Measurements from ENCODE around the gene BEX2.

BEX2 gene

GRCh38 chrX:103304705-103305104 lies 6.1 kb downstream of the BEX2 start:
- H3K27ac ChIP-seq = no peak overlapping the region
- TF ChIP-seq CTCF (IDR thresholded peaks at IDR 0.05) = no peak
- TF ChIP-seq ZFX (IDR thresholded peaks at IDR 0.05; ENCODE audit: borderline replicate concordance) = no peak

DNA sequence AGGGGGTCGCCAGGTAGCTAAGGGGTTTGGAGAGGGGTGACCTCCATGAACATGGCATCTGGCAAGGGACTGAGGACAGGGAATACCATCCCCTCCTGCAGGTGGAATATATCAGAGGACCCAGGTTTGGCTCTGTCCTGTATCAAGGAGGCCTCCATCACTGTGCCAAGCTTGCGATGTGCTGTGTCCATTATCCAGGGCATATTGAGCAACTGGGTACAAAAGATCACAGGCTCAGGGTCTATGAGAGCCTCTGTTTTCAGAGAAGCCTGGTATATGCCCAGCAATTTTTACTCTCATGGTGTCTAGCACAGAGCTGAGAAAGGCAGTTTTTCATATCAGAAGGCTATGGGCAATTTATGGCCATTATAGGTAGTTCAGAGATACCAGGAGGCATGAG lies 17.7 kb downstream of the BEX2 start:
- H3K27ac ChIP-seq = no peak overlapping the region
- TF ChIP-seq ZFX (IDR thresholded peaks at IDR 0.05; ENCODE audit: borderline replicate concordance) (no peak), CTCF (IDR thresholded peaks at IDR 0.05) (no peak)

GRCh38 chrX:103279624-103280023 lies 31.2 kb downstream of the BEX2 start:
- TF ChIP-seq ZFX (IDR thresholded peaks at IDR 0.05; ENCODE audit: borderline replicate concordance) (no peak), CTCF (IDR thresholded peaks at IDR 0.05) (no peak)
- no peak overlapping the region for H3K27ac ChIP-seq

GRCh38 chrX:103276581-103277002 lies 34.2 kb downstream of the BEX2 start, which contains the start of gene TCEAL5:
TSS of gene TCEAL5 (minus strand) at chrX:103276750. CDS start at chrX:103274563, 2,187 bp downstream.
- no peak for TF ChIP-seq ZFX (IDR thresholded peaks at IDR 0.05; ENCODE audit: borderline replicate concordance)
- TF ChIP-seq CTCF (IDR thresholded peaks at IDR 0.05) = no peak
- no peak within 1 kb of the TSS for H3K27ac ChIP-seq

- TF ChIP-seq ZFX (IDR thresholded peaks at IDR 0.05; ENCODE audit: borderline replicate concordance) = no peak
- TF ChIP-seq CTCF (IDR thresholded peaks at IDR 0.05) = no peak
- H3K27ac ChIP-seq = no peak overlapping the region
Measured at GRCh38 chrX:103275947-103276567, 34.7 kb downstream of the BEX2 start.

- TF ChIP-seq CTCF (IDR thresholded peaks at IDR 0.05) (no peak), ZFX (IDR thresholded peaks at IDR 0.05; ENCODE audit: borderline replicate concordance) (no peak)
- no peak overlapping the region for H3K27ac ChIP-seq
Measured at GRCh38 chrX:103274284-103274683, 36.5 kb downstream of the BEX2 start.

Data from 22Rv1 (cell line).